ENCODE data around the gene GABRP. TPM values are rescaled to one million over a fixed set of nuclear protein-coding genes. Genes with fewer than 3 reads are reported as not detected.

GABRP gene
- total and polyA plus RNA-seq, 2 donors (not counting 3 experiments of a cell fraction or from before 2014, with no cell fraction given) = 0.66 to 3.0 TPM

- H4K20me1 ChIP-seq (replicated peaks; ENCODE audit: control insufficient read depth, extremely low read depth, insufficient read depth, low read length) = no peaks in the 10 kb centered on the region
- H3K4me2 ChIP-seq (ENCODE audit: insufficient read depth, low read length) = no peak overlapping the region
- dilution Hi-C loops (cut with MboI; ENCODE audit: extremely low pct_ligation_motif_present, low sequenced_read_pairs) = no loop called here
- H2AFZ ChIP-seq (ENCODE audit: low read depth, low read length) = no peak overlapping the region
- peaks cover 11% of the 10 kb centered on the region for H3K4me1 ChIP-seq (ENCODE audit: control insufficient read depth, extremely low read depth, insufficient read depth, low read length)
- H3K9me1 ChIP-seq (replicated peaks; ENCODE audit: control insufficient read depth, extremely low read depth, insufficient read depth, low read length) = no peaks in the 10 kb centered on the region
- intact Hi-C loops (cut with micrococcal nuclease) = no loop called here
- no peak overlapping the region for H3K27ac ChIP-seq (ENCODE audit: insufficient read depth, low read depth, low read length)
- BruUV-seq (replicated peaks) = no TSS peak
- FAIRE-seq (no peak), DNase-seq (ENCODE audit: low read depth, low spot score) (peak; percentile 12)
- no peaks in the 10 kb centered on the region for H3K9me3 ChIP-seq (replicated peaks; ENCODE audit: control insufficient read depth, insufficient read depth, low read length)
- H3K27me3 ChIP-seq (ENCODE audit: control insufficient read depth in 2 of 2, insufficient read depth in 2 of 2, low read length in 2 of 2) = no peaks in the 10 kb centered on the region
- POLR2A ChIA-PET = no interaction called here
- H3K9ac ChIP-seq (replicated peaks; ENCODE audit: extremely low read depth, insufficient read depth, low read length) = no peak overlapping the region
- CTCF ChIA-PET = interaction anchor here (1.8 kb wide), 1 partner anchor 10 kb away, joined by 9 read pairs; no protein-coding TSS in a partner anchor
- no peaks in the 10 kb centered on the region for H3K79me2 ChIP-seq (ENCODE audit: control insufficient read depth, insufficient read depth, low read length)
- H3K4me3 ChIP-seq (replicated peaks in 1 of 3; ENCODE audit: insufficient read depth in 1 of 3, low read depth in 1 of 3, low read length in 3 of 3) = no peak overlapping the region
- TF ChIP-seq MYC (IDR thresholded peaks at IDR 0.05; ENCODE audit: low read depth, low read length) (no peak), POLR2AphosphoS5 (IDR thresholded peaks at IDR 0.05; ENCODE audit: insufficient read depth, low read depth, low read length) (no peak), FOS (IDR thresholded peaks at IDR 0.05; ENCODE audit: borderline replicate concordance, insufficient read depth, low read length) (no peak), EZH2 (IDR thresholded peaks at IDR 0.05; ENCODE audit: borderline replicate concordance, low read depth, low read length, severe bottlenecking) (no peak), POLR2A (IDR thresholded peaks at IDR 0.05; ENCODE audit: low read depth, low read length) (no peak), MAX (IDR thresholded peaks at IDR 0.05; ENCODE audit: insufficient read depth, insufficient read length) (no peak), CTCF (IDR thresholded peaks at IDR 0.05; ENCODE audit: extremely low read depth in 1 of 2, insufficient read depth in 1 of 2, low read depth in 1 of 2, low read length in 2 of 2) (no peak)
- no peaks in the 10 kb centered on the region for H3K36me3 ChIP-seq (ENCODE audit: control insufficient read depth in 2 of 2, extremely low read depth in 1 of 2, insufficient read depth in 2 of 2, low read length in 2 of 2)
Observed at GRCh38 chr5:170755679-170756456, 27.7 kb upstream of the GABRP start.

Measured in endothelial cell of umbilical vein (primary cell).